Measurements from ENCODE around the gene RB1. TPM values are rescaled to one million over a fixed set of nuclear protein-coding genes. Genes with fewer than 3 reads are reported as not detected.
"Not testable (repeated sequence)": the region's sequence is repeated elsewhere in the genome, so short reads cannot be mapped to it uniquely, and the experiment has no call there.

Gene RB1
- total and polyA plus RNA-seq, 2 donors = 30.2 to 52.3 TPM

- Histone ChIP-seq H3K4me1 (ENCODE audit: control insufficient read depth in 2 of 2, insufficient read depth in 2 of 2, low read length in 2 of 2) (no peaks in the 10 kb centered on the region), H3K36me3 (ENCODE audit: control insufficient read depth in 2 of 2, insufficient read depth in 2 of 2, low read length in 1 of 2) (peaks cover 3 to 8% of the 10 kb centered on the region in 2 donors), H3K27ac (ENCODE audit: low read depth in 1 of 2, low read length in 1 of 2) (no peak overlapping the region), H3K9me3 (ENCODE audit: control insufficient read depth in 2 of 2, insufficient read depth in 1 of 2, low read length in 1 of 2) (peaks cover 0 to 2% of the 10 kb centered on the region in 2 donors), H3K4me3 (ENCODE audit: low read length in 2 of 2) (no peak overlapping the region), H3K27me3 (ENCODE audit: control insufficient read depth in 2 of 2, insufficient read depth in 1 of 2, low read length in 1 of 2) (no peaks in the 10 kb centered on the region)
- over 99% methylated on average over 2 of the region's 2 CpGs for WGBS
- DNase-seq (ENCODE audit: low read depth in 6 of 9, low spot score in 9 of 9) = no peak
Measured at GRCh38 chr13:48353590-48353989, 50.0 kb downstream of the RB1 start.

GRCh38 chr13:48355524-48355923 lies 52.0 kb downstream of the RB1 start:
- not testable (repeated sequence) for DNase-seq (ENCODE audit: low read depth in 6 of 9, low spot score in 9 of 9); H3K36me3 ChIP-seq (ENCODE audit: control insufficient read depth in 2 of 2, insufficient read depth in 2 of 2, low read length in 1 of 2); H3K27me3 ChIP-seq (ENCODE audit: control insufficient read depth in 2 of 2, insufficient read depth in 1 of 2, low read length in 1 of 2); H3K4me1 ChIP-seq (ENCODE audit: control insufficient read depth in 2 of 2, insufficient read depth in 2 of 2, low read length in 2 of 2); H3K9me3 ChIP-seq (ENCODE audit: control insufficient read depth in 2 of 2, insufficient read depth in 1 of 2, low read length in 1 of 2); H3K4me3 ChIP-seq (ENCODE audit: low read length in 2 of 2); H3K27ac ChIP-seq (ENCODE audit: low read depth in 1 of 2, low read length in 1 of 2)
- 98% methylated on average over 2 of the region's 2 CpGs for WGBS

DNA sequence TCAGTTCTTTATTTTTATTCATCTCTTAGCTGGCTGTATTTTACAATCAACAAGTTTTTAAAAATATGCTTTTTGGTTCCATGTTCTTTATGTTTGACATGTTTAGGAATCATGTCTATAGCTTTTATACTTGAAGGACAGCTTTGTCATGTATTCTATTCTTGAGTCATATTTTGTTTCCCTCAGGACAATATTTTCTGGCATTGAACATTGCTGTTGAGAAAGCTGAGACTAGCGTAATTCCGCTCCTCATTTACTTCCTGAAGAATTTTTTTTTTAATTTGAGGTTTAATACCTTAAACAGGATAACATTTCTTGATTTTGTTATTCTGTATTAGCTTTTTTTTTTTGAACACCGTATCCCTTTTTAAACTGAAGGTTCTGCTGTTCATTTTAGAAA lies 53.2 kb downstream of the RB1 start:
- no peak overlapping the region for H3K27ac ChIP-seq (ENCODE audit: low read depth in 1 of 2, low read length in 1 of 2)
- H3K9me3 ChIP-seq (ENCODE audit: control insufficient read depth in 2 of 2, insufficient read depth in 1 of 2, low read length in 1 of 2) = peaks cover 0 to 2% of the 10 kb centered on the region in 2 donors
- no peaks in the 10 kb centered on the region for H3K27me3 ChIP-seq (ENCODE audit: control insufficient read depth in 2 of 2, insufficient read depth in 1 of 2, low read length in 1 of 2)
- H3K36me3 ChIP-seq (ENCODE audit: control insufficient read depth in 2 of 2, insufficient read depth in 2 of 2, low read length in 1 of 2) = peaks cover 0 to 8% of the 10 kb centered on the region in 2 donors
- H3K4me1 ChIP-seq (ENCODE audit: control insufficient read depth in 2 of 2, insufficient read depth in 2 of 2, low read length in 2 of 2) = no peaks in the 10 kb centered on the region
- WGBS = 65% methylated on average over 3 of the region's 3 CpGs
- no peak overlapping the region for H3K4me3 ChIP-seq (ENCODE audit: low read length in 2 of 2)
- no peak for DNase-seq (ENCODE audit: low read depth in 6 of 9, low spot score in 9 of 9)

- no peak overlapping the region for H3K27ac ChIP-seq (ENCODE audit: low read depth in 1 of 2, low read length in 1 of 2)
- no peak overlapping the region for H3K4me3 ChIP-seq (ENCODE audit: low read length in 2 of 2)
- no peaks in the 10 kb centered on the region for H3K4me1 ChIP-seq (ENCODE audit: control insufficient read depth in 2 of 2, insufficient read depth in 2 of 2, low read length in 2 of 2)
- H3K27me3 ChIP-seq (ENCODE audit: control insufficient read depth in 2 of 2, insufficient read depth in 1 of 2, low read length in 1 of 2) = no peaks in the 10 kb centered on the region
- DNase-seq (ENCODE audit: low read depth in 6 of 9, low spot score in 9 of 9) = no peak
- no peaks in the 10 kb centered on the region for H3K9me3 ChIP-seq (ENCODE audit: control insufficient read depth in 2 of 2, insufficient read depth in 1 of 2, low read length in 1 of 2)
- 100% methylated on average over 1 of the region's 1 CpG for WGBS
- peaks cover 9 to 28% of the 10 kb centered on the region in 2 donors for H3K36me3 ChIP-seq (ENCODE audit: control insufficient read depth in 2 of 2, insufficient read depth in 2 of 2, low read length in 1 of 2)
Measured at GRCh38 chr13:48369988-48370387, 66.4 kb downstream of the RB1 start.

- 97% methylated on average over 2 of the region's 2 CpGs for WGBS
- no peak for DNase-seq (ENCODE audit: low read depth in 6 of 9, low spot score in 9 of 9)
- Histone ChIP-seq H3K4me1 (ENCODE audit: control insufficient read depth in 2 of 2, insufficient read depth in 2 of 2, low read length in 2 of 2) (no peaks in the 10 kb centered on the region), H3K4me3 (ENCODE audit: low read length in 2 of 2) (no peak overlapping the region), H3K9me3 (ENCODE audit: control insufficient read depth in 2 of 2, insufficient read depth in 1 of 2, low read length in 1 of 2) (no peaks in the 10 kb centered on the region), H3K27me3 (ENCODE audit: control insufficient read depth in 2 of 2, insufficient read depth in 1 of 2, low read length in 1 of 2) (no peaks in the 10 kb centered on the region), H3K36me3 (ENCODE audit: control insufficient read depth in 2 of 2, insufficient read depth in 2 of 2, low read length in 1 of 2) (peaks cover 9 to 27% of the 10 kb centered on the region in 2 donors), H3K27ac (ENCODE audit: low read depth in 1 of 2, low read length in 1 of 2) (no peak overlapping the region)
Measured at GRCh38 chr13:48370815-48371214, 67.3 kb downstream of the RB1 start.

GRCh38 chr13:48377857-48378256 lies 74.3 kb downstream of the RB1 start:
- no peak for DNase-seq (ENCODE audit: low read depth in 6 of 9, low spot score in 9 of 9)
- Histone ChIP-seq H3K27ac (ENCODE audit: low read depth in 1 of 2, low read length in 1 of 2) (no peak overlapping the region), H3K4me3 (ENCODE audit: low read length in 2 of 2) (no peak overlapping the region), H3K9me3 (ENCODE audit: control insufficient read depth in 2 of 2, insufficient read depth in 1 of 2, low read length in 1 of 2) (no peaks in the 10 kb centered on the region), H3K27me3 (ENCODE audit: control insufficient read depth in 2 of 2, insufficient read depth in 1 of 2, low read length in 1 of 2) (no peaks in the 10 kb centered on the region), H3K4me1 (ENCODE audit: control insufficient read depth in 2 of 2, insufficient read depth in 2 of 2, low read length in 2 of 2) (no peaks in the 10 kb centered on the region), H3K36me3 (ENCODE audit: control insufficient read depth in 2 of 2, insufficient read depth in 2 of 2, low read length in 1 of 2) (peaks cover 3 to 28% of the 10 kb centered on the region in 2 donors)
- 98% methylated on average over 2 of the region's 2 CpGs for WGBS

DNA sequence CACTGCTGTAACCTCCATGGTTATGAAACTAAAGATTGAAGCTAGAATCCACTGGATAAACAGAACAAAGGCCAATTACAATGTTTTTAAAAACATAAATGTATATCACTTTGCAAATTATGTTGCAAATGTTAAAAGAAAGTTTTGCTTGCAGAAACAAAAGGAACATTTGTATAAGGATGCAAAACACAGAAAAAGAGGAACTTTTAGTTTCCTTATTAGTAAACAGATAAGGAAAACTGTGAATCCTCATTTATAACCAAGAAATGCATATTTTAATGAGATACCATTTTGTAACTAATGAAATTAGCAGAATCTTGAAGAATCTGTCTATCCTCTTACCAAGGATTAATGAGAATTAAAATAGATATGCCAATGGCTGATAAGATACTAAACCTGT lies 77.0 kb downstream of the RB1 start:
- H3K36me3 ChIP-seq (ENCODE audit: control insufficient read depth in 2 of 2, insufficient read depth in 2 of 2, low read length in 1 of 2) = peaks cover 0 to 26% of the 10 kb centered on the region in 2 donors
- DNase-seq (ENCODE audit: low read depth in 6 of 9, low spot score in 9 of 9) = no peak
- no peak overlapping the region for H3K4me3 ChIP-seq (ENCODE audit: low read length in 2 of 2)
- H3K4me1 ChIP-seq (ENCODE audit: control insufficient read depth in 2 of 2, insufficient read depth in 2 of 2, low read length in 2 of 2) = no peaks in the 10 kb centered on the region
- H3K9me3 ChIP-seq (ENCODE audit: control insufficient read depth in 2 of 2, insufficient read depth in 1 of 2, low read length in 1 of 2) = no peaks in the 10 kb centered on the region
- H3K27me3 ChIP-seq (ENCODE audit: control insufficient read depth in 2 of 2, insufficient read depth in 1 of 2, low read length in 1 of 2) = no peaks in the 10 kb centered on the region
- H3K27ac ChIP-seq (ENCODE audit: low read depth in 1 of 2, low read length in 1 of 2) = no peak overlapping the region

DNA sequence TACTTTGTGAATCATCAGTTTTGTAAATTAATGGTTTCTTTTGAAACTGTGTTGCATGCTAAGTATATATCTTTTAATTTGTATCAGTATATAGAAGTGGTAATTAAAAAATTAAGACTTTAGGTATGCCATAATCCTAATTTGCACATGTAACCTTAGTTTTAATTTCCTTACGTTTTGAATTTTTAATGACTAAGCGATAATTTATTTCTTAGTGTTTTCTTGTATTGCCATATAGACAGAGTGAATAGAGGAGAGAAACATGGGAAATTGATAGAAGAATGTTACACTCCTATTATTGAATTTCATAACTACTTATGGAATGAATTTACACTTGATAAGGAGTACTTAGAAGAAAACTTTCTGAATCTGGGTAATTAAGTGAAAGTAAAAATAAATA lies 79.8 kb downstream of the RB1 start:
- Histone ChIP-seq H3K4me1 (ENCODE audit: control insufficient read depth in 2 of 2, insufficient read depth in 2 of 2, low read length in 2 of 2) (no peaks in the 10 kb centered on the region), H3K9me3 (ENCODE audit: control insufficient read depth in 2 of 2, insufficient read depth in 1 of 2, low read length in 1 of 2) (no peaks in the 10 kb centered on the region), H3K36me3 (ENCODE audit: control insufficient read depth in 2 of 2, insufficient read depth in 2 of 2, low read length in 1 of 2) (peaks cover 0 to 14% of the 10 kb centered on the region in 2 donors), H3K27ac (ENCODE audit: low read depth in 1 of 2, low read length in 1 of 2) (no peak overlapping the region), H3K4me3 (ENCODE audit: low read length in 2 of 2) (no peak overlapping the region), H3K27me3 (ENCODE audit: control insufficient read depth in 2 of 2, insufficient read depth in 1 of 2, low read length in 1 of 2) (no peaks in the 10 kb centered on the region)
- 98% methylated on average over 2 of the region's 2 CpGs for WGBS
- DNase-seq (ENCODE audit: low read depth in 6 of 9, low spot score in 9 of 9) = no peak

DNA sequence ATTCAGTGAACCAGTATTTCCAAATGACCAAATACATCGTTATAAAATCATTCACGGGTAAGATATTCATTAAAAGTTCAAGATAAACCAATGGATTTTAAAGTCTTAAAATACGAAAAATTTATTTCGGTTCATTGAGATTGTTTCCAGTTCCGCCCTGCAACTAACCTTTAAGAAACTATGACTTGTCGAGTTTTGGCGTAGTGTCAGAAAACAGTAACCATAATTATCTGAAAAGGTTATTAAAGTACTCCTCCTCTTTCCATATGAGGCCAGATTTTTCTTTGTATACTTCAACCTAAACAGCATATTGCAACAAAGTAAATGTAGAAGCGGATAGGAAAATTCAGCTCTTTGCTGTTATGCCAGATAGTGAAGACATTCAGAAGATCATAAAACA lies 83.3 kb downstream of the RB1 start:
- Histone ChIP-seq H3K9me3 (ENCODE audit: control insufficient read depth in 2 of 2, insufficient read depth in 1 of 2, low read length in 1 of 2) (no peaks in the 10 kb centered on the region), H3K27me3 (ENCODE audit: control insufficient read depth in 2 of 2, insufficient read depth in 1 of 2, low read length in 1 of 2) (no peaks in the 10 kb centered on the region), H3K4me3 (ENCODE audit: low read length in 2 of 2) (no peak overlapping the region), H3K36me3 (ENCODE audit: control insufficient read depth in 2 of 2, insufficient read depth in 2 of 2, low read length in 1 of 2) (peaks cover 0 to 6% of the 10 kb centered on the region in 2 donors), H3K27ac (ENCODE audit: low read depth in 1 of 2, low read length in 1 of 2) (no peak overlapping the region), H3K4me1 (ENCODE audit: control insufficient read depth in 2 of 2, insufficient read depth in 2 of 2, low read length in 2 of 2) (no peaks in the 10 kb centered on the region)
- 97% methylated on average over 8 of the region's 8 CpGs for WGBS
- DNase-seq (ENCODE audit: low read depth in 6 of 9, low spot score in 9 of 9) = no peak

DNA sequence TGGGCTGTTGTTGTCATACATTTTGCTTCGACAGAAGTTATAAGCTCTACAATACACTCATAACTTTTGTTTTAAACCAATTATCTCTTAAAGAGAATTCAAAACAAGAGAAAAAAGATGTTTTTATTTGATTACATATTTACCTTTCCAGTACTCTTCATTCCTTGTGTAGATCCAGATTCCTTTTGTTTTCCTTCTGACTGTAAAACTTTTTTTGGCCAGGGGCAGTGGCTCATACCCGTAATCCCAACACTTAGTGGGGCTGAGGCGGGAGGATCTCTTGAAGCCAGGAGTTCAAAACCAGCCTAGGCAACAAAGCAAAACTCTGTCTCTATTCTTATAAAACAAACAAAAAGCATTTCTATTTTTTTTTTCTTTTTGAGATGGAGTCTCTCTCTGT lies 87.7 kb downstream of the RB1 start:
- over 99% methylated on average over 3 of the region's 3 CpGs for WGBS
- Histone ChIP-seq H3K27me3 (ENCODE audit: control insufficient read depth in 2 of 2, insufficient read depth in 1 of 2, low read length in 1 of 2) (no peaks in the 10 kb centered on the region), H3K4me3 (ENCODE audit: low read length in 2 of 2) (no peak overlapping the region), H3K36me3 (ENCODE audit: control insufficient read depth in 2 of 2, insufficient read depth in 2 of 2, low read length in 1 of 2) (peaks cover 12 to 19% of the 10 kb centered on the region in 2 donors), H3K4me1 (ENCODE audit: control insufficient read depth in 2 of 2, insufficient read depth in 2 of 2, low read length in 2 of 2) (no peaks in the 10 kb centered on the region), H3K9me3 (ENCODE audit: control insufficient read depth in 2 of 2, insufficient read depth in 1 of 2, low read length in 1 of 2) (peaks cover 0 to 4% of the 10 kb centered on the region in 2 donors), H3K27ac (ENCODE audit: low read depth in 1 of 2, low read length in 1 of 2) (no peak overlapping the region)
- DNase-seq (ENCODE audit: low read depth in 6 of 9, low spot score in 9 of 9) = no peak

Data from thymus (tissue), 11 donors.